ENCODE measurements around the gene TTC8.

The TTC8 gene

GRCh38 chr14:88870777-88871176 is 46.3 kb downstream of the TTC8 start:
- no peak for DNase-seq

- DNase-seq, result no peak
Measured at GRCh38 chr14:88871429-88871828, 47.0 kb downstream of the TTC8 start.

GRCh38 chr14:88872976-88873375 is 48.5 kb downstream of the TTC8 start:
- DNase-seq, result no peak

GRCh38 chr14:88877192-88877591 is 52.7 kb downstream of the TTC8 start:
- DNase-seq, result no peak

- no peak for DNase-seq
Measured at GRCh38 chr14:88879022-88879421, 54.6 kb downstream of the TTC8 start.

- DNase-seq, result no peak
Measured at GRCh38 chr14:88882236-88882635, 57.8 kb downstream of the TTC8 start.

GRCh38 chr14:88895116-88895515 is 70.7 kb downstream of the TTC8 start:
- no peak for DNase-seq

GRCh38 chr14:88901189-88901588 is 76.7 kb downstream of the TTC8 start:
- no peak for DNase-seq

GRCh38 chr14:88901991-88902390 is 77.5 kb downstream of the TTC8 start:
- DNase-seq, result no peak

GRCh38 chr14:88902850-88903249 is 78.4 kb downstream of the TTC8 start:
- DNase-seq, result no peak

GRCh38 chr14:88904206-88904647 is 79.8 kb downstream of the TTC8 start:
- DNase-seq, result no peak

GRCh38 chr14:88904864-88905263 is 80.4 kb downstream of the TTC8 start:
- no peak for DNase-seq

- no peak for DNase-seq
Measured at GRCh38 chr14:88908216-88908615, 83.8 kb downstream of the TTC8 start.

GRCh38 chr14:88910386-88910785 is 85.9 kb downstream of the TTC8 start:
- no peak for DNase-seq

- no peak for DNase-seq
Measured at GRCh38 chr14:88911809-88912208, 87.4 kb downstream of the TTC8 start.

- DNase-seq, result no peak
Measured at GRCh38 chr14:88914956-88915355, 90.5 kb downstream of the TTC8 start.

GRCh38 chr14:88919502-88919901 is 95.1 kb downstream of the TTC8 start:
- DNase-seq, result no peak
